HG02678 (cell line): ENCODE results near the gene CEP70.
A peak's percentile ranks its signal among the peaks of the same experiment; 100 is the strongest.
"Not testable (repeated sequence)": the region's sequence is repeated elsewhere in the genome, so short reads cannot be mapped to it uniquely, and the experiment has no call there.

Experiments used
- ATAC-seq: cut with Tn5 transposase; IDR thresholded peaks from one replicate; pipeline ENCODE4 v1.9.1; 2021; ENCODE audit warnings: mild to moderate bottlenecking, moderate library complexity; ENCODE audit not compliant: unreplicated experiment

CEP70 gene

GRCh38 chr3:138521445-138521844, 72.6 kb downstream of the CEP70 start:
- not testable (repeated sequence) for ATAC-seq

DNA sequence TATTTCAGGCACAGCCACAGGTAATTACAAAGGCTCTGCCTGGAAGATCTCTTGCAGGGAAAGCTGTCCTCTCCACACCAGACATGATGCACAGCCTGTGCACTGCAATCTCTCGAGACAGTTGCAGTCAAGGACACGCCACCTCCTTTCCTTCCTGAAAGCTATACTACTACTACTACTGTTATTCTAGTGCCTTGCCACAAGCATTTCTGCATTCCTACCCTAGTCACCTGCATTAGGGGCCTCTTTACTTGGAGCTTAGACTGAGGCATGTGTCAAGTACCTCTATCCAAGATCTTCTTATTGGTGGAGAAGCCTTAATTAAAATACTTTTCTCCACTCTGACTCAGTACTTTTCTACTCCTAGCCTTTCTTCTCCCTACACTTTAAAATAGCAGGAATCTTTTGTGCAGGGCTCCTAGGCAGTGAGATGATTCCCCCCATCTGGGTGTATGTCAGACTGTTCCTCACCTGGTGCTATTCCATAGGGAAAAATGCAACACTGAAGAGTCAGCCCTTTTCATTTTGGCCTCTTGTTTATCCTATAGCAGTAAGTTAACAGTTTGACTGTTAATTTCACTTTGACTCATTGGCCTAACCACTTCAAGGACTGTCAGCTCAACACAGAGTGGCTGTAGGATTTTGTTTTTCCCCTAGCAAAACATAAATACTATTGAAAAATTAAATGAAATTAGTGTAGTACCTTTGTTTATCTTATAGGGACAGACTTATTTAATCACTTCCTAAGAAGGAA, 80.8 kb downstream of the CEP70 start:
- ATAC-seq, result peak; percentile 86

- no peak for ATAC-seq
Measured at GRCh38 chr3:138511945-138512344, 82.1 kb downstream of the CEP70 start.

DNA sequence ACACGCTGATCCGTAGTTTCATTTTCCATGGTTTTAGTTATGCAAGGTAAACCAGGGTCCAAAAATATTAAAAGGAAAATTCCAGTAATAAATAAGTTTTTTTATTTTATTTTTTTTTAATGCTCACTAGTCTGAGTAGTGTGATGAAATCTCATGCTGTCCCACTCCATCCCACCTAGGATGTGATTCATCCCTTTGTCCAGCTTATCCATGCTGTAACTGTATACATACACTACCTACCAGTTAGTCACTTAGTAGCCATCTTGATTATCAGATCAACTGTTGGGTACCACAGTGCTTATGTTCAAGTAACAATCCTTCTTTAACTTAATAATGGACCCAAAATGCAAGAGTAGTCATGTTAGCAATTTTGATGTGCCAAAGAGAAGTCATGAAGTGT, 84.5 kb downstream of the CEP70 start:
- ATAC-seq, result no peak

DNA sequence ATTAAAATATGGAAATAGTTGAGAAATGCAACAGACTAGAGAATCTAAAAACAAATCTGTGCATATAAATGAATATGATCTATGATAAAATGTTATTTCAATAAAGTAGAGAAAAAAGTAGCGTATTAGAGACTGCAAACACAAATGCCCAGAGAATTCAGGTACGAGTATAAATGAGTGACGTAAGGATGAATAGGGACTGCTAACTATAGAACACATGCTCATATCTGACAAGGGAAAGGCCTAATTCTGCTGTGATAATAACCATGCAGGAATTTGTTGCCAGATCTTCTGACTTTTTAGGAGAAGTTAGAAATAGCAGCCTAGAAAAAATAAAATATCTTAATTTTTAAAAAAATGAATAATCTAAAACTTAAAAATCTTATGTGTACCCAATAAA, 86.5 kb downstream of the CEP70 start:
- ATAC-seq, result no peak

- ATAC-seq, result no peak
Measured at GRCh38 chr3:138498991-138499390, 95.1 kb downstream of the CEP70 start.

DNA sequence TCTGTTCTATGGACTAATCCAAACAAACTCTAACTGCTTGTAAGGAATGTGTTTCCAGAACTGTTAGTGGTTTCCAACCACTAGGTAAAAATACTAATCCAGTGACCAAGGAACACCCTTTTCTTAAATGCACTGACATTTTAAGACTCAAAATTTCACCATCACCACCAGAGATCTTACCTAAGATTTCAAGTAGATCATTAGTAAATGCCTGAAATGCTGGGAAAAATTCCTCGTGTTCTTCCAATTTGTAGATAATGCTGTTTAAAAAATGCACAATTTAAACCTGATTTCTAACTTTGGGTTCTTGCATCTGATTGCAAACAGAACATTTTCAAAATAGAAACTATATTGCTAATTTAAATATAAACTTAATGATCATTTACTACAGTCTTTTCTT, 96.2 kb downstream of the CEP70 start:
- ATAC-seq, result no peak

GRCh38 chr3:138497021-138497420, 97.0 kb downstream of the CEP70 start:
- ATAC-seq, result no peak

GRCh38 chr3:138496436-138496835, 97.6 kb downstream of the CEP70 start:
- no peak for ATAC-seq

- not testable (repeated sequence) for ATAC-seq
Measured at GRCh38 chr3:138495638-138496037, 98.4 kb downstream of the CEP70 start.

- ATAC-seq, result no peak
Measured at GRCh38 chr3:138494607-138494929, 99.5 kb downstream of the CEP70 start.

DNA sequence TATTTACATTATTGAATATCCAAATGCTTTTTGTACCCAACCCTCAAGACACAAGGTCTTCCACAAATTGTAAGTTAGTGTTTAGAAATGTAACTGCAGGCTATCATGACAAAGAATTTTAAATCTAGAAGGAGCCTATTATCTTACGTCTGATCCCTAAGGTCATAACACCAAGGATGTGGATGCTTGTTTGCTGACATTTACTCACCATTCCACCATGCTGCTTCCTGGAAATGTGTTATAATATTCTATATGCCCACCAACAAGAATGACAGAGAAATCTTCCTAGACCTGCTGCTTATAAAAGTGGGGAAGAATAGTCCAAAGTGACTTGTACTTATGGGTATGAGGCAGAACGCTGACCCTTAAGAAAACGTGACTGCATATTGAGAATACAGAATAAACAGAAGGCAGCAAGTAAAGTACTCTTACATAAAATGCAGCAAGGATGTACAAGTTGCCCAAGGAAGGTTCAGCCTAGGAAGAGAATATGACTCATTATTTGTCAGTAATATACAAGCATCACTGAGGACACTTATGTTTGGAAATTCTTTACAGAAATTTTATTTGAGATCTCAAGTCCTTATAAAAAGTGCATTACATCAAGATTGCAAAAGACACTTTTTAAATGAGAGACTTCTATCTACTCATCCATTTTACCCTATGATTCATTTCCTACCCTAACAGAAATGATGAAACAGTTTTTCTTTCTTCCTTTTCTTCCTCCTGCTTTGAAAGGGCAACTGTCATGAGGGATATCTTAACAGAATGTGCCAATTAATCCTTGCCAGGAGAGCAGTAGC, 100.1 kb downstream of the CEP70 start:
- no peak for ATAC-seq

- ATAC-seq, result no peak
Measured at GRCh38 chr3:138492980-138493675, 100.9 kb downstream of the CEP70 start.

DNA sequence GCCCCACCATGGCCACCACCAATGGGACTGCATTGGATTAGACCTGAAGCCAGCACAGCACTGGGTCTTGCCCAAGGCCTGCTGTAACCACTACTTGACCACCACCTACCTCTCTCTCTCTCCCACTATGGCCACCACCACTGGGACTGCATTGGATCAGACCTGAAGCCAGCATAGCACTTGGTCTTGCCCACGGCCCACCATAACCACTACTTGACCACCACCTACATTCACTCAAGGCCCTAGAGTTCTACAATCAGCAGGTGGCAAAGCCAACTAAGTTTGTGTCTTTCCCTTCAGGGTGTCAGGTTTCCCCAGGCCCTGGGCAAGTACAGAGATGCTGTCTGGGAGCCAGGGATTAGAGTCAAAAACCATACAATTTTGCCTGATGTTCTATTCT, 102.1 kb downstream of the CEP70 start:
- ATAC-seq, result no peak

GRCh38 chr3:138486580-138486979, 107.5 kb downstream of the CEP70 start:
- ATAC-seq, result not testable (repeated sequence)

GRCh38 chr3:138484672-138485071, 109.4 kb downstream of the CEP70 start:
- not testable (repeated sequence) for ATAC-seq

DNA sequence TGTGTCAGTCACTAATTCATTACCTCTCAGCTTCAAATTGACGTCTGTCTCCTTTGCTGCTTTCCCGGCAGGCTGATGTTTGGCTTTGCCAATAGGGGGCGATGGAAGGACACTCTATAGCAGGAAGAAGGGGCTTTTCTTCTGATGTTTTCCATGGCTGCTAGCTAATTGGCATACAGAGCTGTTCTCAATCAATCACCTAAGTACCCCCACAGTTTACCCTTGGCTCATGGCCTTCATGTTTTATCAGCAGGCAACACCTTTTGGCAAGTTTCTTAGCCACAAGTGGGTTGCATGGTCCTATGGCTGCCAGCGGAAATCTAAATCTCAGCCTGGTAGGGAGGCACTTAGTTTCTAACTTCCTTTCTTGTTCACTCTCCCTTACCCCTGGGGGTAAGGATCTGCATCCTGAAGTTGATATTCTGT, 114.6 kb downstream of the CEP70 start:
- ATAC-seq, result no peak

DNA sequence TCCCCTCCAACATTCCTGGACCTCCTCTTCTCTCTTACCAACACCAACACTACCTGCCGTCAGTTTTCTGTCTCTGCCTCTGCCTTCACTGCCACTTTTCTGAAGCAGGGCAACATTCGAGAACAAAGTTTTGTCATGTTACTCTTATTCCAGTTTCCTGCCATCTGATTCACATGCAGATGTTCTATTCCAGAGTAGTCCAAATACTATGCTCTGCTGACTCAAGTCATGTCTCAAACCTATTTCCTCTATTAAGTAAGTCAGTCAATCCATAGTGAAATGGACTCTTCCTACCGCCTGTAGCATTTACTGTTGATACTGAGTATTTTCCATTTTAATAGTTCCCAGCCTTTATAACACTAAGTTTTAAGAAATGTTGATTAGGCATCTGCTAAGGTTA, 116.3 kb downstream of the CEP70 start:
- ATAC-seq, result no peak

DNA sequence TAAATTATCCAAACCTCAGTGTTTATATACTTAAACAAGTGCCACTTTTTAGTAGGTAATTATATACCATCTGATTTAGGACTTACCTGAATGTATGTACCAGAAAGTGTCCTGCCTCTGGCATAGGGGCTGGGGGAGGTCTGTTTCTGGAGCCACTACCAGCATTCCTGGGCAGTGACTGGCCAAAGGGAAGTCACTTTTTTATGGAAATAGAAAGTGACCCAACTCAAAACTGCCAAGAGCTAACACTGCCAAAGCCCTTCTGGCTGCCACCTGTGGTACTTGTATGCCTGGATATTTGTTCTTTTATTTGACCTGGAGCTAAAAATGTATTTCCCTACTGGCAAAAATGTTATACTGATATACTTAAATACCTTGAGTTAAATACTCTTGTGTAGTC, 116.9 kb downstream of the CEP70 start:
- no peak for ATAC-seq

GRCh38 chr3:138476526-138476925, 117.5 kb downstream of the CEP70 start:
- ATAC-seq, result no peak

DNA sequence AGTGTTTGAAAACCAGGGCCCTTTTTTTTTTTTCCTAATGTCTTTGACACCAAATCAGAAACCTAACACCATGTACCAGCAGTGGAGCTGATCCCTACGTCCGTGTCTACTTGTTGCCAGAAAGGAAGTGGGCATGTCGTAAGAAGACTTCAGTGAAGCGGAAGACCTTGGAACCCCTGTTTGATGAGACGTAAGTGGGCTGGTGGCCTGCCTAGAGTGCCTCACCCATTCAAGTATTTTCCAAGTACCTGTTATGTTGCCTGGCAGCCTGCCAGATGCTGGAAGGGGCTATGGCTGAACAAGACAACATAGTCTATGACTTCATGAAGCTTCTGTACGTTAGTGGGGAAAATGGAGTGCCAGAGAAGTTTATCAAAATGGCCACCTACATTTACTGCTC, 119.9 kb downstream of the CEP70 start:
- ATAC-seq, result no peak

- ATAC-seq, result no peak
Measured at GRCh38 chr3:138473391-138473790, 120.7 kb downstream of the CEP70 start.
